Osteoblast (primary cell): ENCODE measurements around the gene ERO1A. TPM values are rescaled to one million over a fixed set of nuclear protein-coding genes. Genes with fewer than 3 reads are reported as not detected.

Experiments used
- DNase-seq: peaks from one replicate; pipeline ENCODE4 v3.0.0; 2011; ENCODE audit warnings: low spot score, mixed read lengths; ENCODE audit not compliant: insufficient read length; ENCODE audit errors: missing footprints
- H2AFZ ChIP-seq: 2 replicates; pipeline ENCODE4 v1.6.0; 2011; ENCODE audit warnings: mild to moderate bottlenecking, low read length
- H3K27ac ChIP-seq: 2 replicates; pipeline ENCODE4 v1.5.1; 2011; ENCODE audit warnings: mild to moderate bottlenecking, low read depth, low read length, moderate library complexity
- H3K27me3 ChIP-seq: 2 replicates; pipeline ENCODE4 v1.6.0; 2012; ENCODE audit warnings: mild to moderate bottlenecking, control low read depth, inconsistent platforms, low read length, moderate library complexity; ENCODE audit not compliant: insufficient read depth
- H3K36me3 ChIP-seq: 2 replicates; pipeline ENCODE4 v1.5.1; 2011; ENCODE audit warnings: mild to moderate bottlenecking, low read length, control low read depth, moderate library complexity; ENCODE audit not compliant: insufficient read depth
- H3K4me1 ChIP-seq: 2 replicates; pipeline ENCODE4 v1.5.1; 2011; ENCODE audit warnings: mild to moderate bottlenecking, low read length, control low read depth, moderate library complexity; ENCODE audit not compliant: insufficient read depth
- H3K4me2 ChIP-seq: 2 replicates; pipeline ENCODE4 v1.6.0; 2011; ENCODE audit warnings: mild to moderate bottlenecking, low read length; ENCODE audit not compliant: insufficient read depth
- H3K4me3 ChIP-seq: fragments of 200-600 bp; sonication (generic); 3 replicates; pipeline ENCODE4 v1.5.1; 2012; ENCODE audit warnings: mild to moderate bottlenecking, low read length, inconsistent platforms; ENCODE audit not compliant: insufficient read depth
- H3K79me2 ChIP-seq: 2 replicates; pipeline ENCODE4 v1.6.0; 2012; ENCODE audit warnings: mild to moderate bottlenecking, low read length, control low read depth, inconsistent platforms; ENCODE audit not compliant: insufficient read depth
- H3K9me3 ChIP-seq: 2 replicates; pipeline ENCODE4 v1.5.1; 2011; ENCODE audit warnings: low read depth, low read length, control low read depth
- H4K20me1 ChIP-seq: 2 replicates; pipeline ENCODE4 v1.6.0; 2012; ENCODE audit warnings: mild to moderate bottlenecking, low read length, control low read depth; ENCODE audit not compliant: insufficient read depth
- total RNA-seq: library from RNA; depleted of rRNA; stranded (reverse); fragments of >200 nt; gene quantifications from 2 replicates; pipeline ENCODE4 v1.2.3, GENCODE V29; 2012
- TF ChIP-seq, protein P1 (sequence below): IDR thresholded peaks from 2 replicates; pipeline ENCODE4 v1.5.1; 2011; ENCODE audit warnings: mild to moderate bottlenecking, low read depth, low read length, moderate library complexity; ENCODE audit errors: extremely low read depth

ERO1A gene
- total RNA-seq, 1 donor: 56.8 TPM

DNA sequence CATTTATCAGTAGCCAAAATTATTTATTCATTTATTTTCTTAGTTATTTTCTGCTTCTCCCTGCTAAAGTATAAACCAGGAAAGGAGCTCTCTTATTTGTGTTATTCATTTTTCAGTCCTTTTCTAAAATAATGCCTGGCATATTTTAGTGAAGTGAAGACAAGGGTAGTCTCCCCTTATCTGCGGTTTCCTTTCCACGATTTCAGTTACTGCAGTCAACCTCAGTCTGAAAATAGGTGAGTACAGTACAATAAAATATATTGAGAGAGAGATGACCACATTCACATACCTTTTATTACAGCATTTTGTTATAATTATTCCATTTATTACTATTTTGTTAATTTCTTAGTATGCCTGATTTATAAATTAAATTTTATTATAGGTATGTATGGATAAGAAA, 85.2 kb downstream of the ERO1A start:
- no peaks in the 10 kb centered on the region for H3K27me3 ChIP-seq
- H3K4me1 ChIP-seq: no peaks in the 10 kb centered on the region
- no peak for DNase-seq
- TF ChIP-seq, protein P1, sequence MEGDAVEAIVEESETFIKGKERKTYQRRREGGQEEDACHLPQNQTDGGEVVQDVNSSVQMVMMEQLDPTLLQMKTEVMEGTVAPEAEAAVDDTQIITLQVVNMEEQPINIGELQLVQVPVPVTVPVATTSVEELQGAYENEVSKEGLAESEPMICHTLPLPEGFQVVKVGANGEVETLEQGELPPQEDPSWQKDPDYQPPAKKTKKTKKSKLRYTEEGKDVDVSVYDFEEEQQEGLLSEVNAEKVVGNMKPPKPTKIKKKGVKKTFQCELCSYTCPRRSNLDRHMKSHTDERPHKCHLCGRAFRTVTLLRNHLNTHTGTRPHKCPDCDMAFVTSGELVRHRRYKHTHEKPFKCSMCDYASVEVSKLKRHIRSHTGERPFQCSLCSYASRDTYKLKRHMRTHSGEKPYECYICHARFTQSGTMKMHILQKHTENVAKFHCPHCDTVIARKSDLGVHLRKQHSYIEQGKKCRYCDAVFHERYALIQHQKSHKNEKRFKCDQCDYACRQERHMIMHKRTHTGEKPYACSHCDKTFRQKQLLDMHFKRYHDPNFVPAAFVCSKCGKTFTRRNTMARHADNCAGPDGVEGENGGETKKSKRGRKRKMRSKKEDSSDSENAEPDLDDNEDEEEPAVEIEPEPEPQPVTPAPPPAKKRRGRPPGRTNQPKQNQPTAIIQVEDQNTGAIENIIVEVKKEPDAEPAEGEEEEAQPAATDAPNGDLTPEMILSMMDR: no peak
- no peak overlapping the region for H3K27ac ChIP-seq
- no peak overlapping the region for H3K4me2 ChIP-seq
- no peaks in the 10 kb centered on the region for H4K20me1 ChIP-seq
- no peak overlapping the region for H3K4me3 ChIP-seq
- H3K9me3 ChIP-seq: no peaks in the 10 kb centered on the region
- H3K36me3 ChIP-seq: no peaks in the 10 kb centered on the region
- H3K79me2 ChIP-seq: no peaks in the 10 kb centered on the region
- no peak overlapping the region for H2AFZ ChIP-seq

DNA sequence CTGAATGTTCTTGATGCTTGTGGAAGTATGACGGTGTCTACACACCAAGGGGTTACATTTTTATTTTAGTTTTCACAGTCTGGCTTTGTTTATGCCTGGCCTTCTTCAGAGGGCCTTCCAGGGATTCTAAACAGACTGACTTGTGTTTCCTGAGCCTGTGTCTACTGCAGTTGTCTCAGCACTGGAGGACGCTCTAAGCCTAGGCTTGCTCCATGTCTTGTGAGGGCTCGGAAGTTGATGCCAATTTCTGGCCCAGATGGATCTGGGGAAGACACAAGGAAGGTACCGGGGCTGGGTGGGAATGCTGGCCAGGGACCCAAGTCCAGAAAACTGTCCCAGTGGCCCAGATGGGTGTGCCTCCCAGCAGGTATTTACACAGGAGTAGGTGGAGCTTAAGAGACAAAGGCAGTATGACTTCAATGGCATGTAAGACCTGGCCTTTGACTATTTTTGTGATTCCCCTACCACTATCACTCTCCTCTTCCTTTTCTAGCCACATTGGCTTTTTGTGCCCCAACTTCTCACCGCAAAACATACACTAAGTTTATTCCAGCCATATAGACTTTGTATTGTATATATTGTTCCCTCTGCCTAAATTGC, 85.8 kb downstream of the ERO1A start:
- no peak for DNase-seq
- Histone ChIP-seq H2AFZ (peak overlapping the region; percentile 25), H3K4me3 (no peak overlapping the region), H3K4me1 (no peaks in the 10 kb centered on the region), H3K27me3 (no peaks in the 10 kb centered on the region), H3K79me2 (no peaks in the 10 kb centered on the region), H4K20me1 (no peaks in the 10 kb centered on the region), H3K27ac (no peak overlapping the region), H3K4me2 (no peak overlapping the region), H3K36me3 (no peaks in the 10 kb centered on the region), H3K9me3 (no peaks in the 10 kb centered on the region)
- TF ChIP-seq, protein P1: no peak

DNA sequence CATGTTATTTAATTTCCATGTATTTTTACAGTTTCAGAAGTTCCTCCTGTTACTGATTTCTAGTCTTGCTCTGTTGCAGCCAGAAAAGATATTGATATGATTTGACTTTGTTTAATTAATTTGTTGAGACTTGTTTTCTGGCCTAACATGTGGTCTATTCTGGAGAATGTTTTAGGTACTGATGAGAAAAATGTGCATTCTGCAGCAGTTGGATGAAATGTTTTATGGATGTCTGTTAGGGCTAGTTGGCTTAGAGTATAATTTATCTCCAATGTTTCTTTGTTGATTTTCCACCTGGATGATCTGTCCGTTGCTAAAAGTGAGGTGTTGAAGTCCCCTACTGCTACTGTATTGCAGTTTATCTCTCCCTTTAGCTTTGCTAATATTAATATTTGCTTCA, 88.3 kb downstream of the ERO1A start:
- no peaks in the 10 kb centered on the region for H3K27me3 ChIP-seq
- H3K79me2 ChIP-seq: no peaks in the 10 kb centered on the region
- H4K20me1 ChIP-seq: no peaks in the 10 kb centered on the region
- H3K4me2 ChIP-seq: no peak overlapping the region
- H2AFZ ChIP-seq: no peak overlapping the region
- DNase-seq: no peak
- TF ChIP-seq, protein P1: no peak
- no peak overlapping the region for H3K4me3 ChIP-seq
- H3K9me3 ChIP-seq: no peaks in the 10 kb centered on the region
- no peaks in the 10 kb centered on the region for H3K4me1 ChIP-seq
- H3K36me3 ChIP-seq: no peaks in the 10 kb centered on the region
- H3K27ac ChIP-seq: no peak overlapping the region

DNA sequence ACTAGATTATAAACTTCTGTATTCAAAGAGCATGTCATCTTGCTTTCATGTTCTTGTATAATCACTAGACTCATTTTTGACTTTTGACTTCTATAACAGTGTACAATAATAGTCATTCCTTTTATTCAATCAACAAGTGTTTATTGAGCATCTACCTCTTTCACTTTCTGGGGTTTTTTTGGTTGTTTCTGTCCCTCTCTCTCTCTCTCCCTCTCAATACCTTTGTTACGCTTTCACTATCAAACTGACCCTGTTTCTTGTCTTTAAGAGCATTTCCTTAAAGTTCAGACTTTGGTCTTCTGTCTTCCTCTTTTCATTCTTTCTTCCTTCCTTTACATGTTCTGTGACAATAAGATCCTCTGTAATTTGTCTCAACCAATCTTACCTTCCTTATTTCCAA, 93.2 kb downstream of the ERO1A start:
- peak overlapping the region; percentile 56 for H2AFZ ChIP-seq
- TF ChIP-seq, protein P1: no peak
- H3K27me3 ChIP-seq: no peaks in the 10 kb centered on the region
- H3K79me2 ChIP-seq: no peaks in the 10 kb centered on the region
- no peak for DNase-seq
- no peaks in the 10 kb centered on the region for H4K20me1 ChIP-seq
- no peak overlapping the region for H3K27ac ChIP-seq
- H3K36me3 ChIP-seq: no peaks in the 10 kb centered on the region
- H3K4me1 ChIP-seq: no peaks in the 10 kb centered on the region
- no peaks in the 10 kb centered on the region for H3K9me3 ChIP-seq
- no peak overlapping the region for H3K4me2 ChIP-seq
- H3K4me3 ChIP-seq: no peak overlapping the region
